IMR-90 (cell line): Measurements from ENCODE around the gene FBXL14.

Experiments
- CEBPB ChIP-seq: IDR thresholded peaks from 2 replicates; pipeline ENCODE4 v1.6.1; 2012; ENCODE audit warnings: low read depth, low read length, improper control_type of control experiment
- POLR2A ChIP-seq: IDR thresholded peaks from 2 replicates; pipeline ENCODE4 v1.6.1; 2012; ENCODE audit warnings: mild to moderate bottlenecking, low read depth, low read length
- RAD21 ChIP-seq: IDR thresholded peaks from 2 replicates; pipeline ENCODE4 v1.6.1; 2012; ENCODE audit warnings: low read length, improper control_type of control experiment
- TF ChIP-seq, protein P1 (sequence below): conservative IDR thresholded peaks from 2 replicates; pipeline ENCODE4 v1.5.1; 2012; ENCODE audit warnings: mild to moderate bottlenecking, low read depth, low read length, improper control_type of control experiment

DNA sequence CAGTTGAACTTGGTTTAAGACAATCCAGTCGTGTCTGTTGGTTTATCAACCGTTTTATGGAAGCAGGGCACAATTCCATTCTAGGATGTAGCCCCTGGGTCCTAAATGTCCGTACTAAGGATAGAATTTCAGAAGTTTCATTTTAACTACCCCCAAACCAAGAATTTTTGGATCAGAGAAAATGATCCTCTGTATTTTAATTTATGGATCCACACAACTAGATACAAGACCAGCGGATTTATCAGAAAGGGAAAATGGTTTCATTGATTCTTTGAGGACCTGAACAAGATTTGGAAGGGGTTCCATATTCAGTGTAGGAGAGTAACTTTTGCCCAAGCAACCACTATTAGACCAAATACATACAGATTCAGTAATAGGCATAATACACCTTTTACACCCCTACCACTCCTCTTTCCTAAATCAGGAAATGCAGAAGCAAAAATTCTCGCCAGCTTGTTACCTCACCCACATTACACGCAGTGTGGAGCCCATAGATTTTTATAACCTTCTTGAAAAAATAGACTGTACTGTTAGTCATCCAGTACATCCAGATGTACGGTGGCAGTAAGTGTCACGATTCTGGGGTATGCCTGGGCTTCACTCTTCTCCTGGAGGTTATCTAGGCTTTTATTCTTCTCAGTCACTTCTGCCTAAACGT is 1.4 kb upstream of the FBXL14 start:
- TF ChIP-seq, protein P1, sequence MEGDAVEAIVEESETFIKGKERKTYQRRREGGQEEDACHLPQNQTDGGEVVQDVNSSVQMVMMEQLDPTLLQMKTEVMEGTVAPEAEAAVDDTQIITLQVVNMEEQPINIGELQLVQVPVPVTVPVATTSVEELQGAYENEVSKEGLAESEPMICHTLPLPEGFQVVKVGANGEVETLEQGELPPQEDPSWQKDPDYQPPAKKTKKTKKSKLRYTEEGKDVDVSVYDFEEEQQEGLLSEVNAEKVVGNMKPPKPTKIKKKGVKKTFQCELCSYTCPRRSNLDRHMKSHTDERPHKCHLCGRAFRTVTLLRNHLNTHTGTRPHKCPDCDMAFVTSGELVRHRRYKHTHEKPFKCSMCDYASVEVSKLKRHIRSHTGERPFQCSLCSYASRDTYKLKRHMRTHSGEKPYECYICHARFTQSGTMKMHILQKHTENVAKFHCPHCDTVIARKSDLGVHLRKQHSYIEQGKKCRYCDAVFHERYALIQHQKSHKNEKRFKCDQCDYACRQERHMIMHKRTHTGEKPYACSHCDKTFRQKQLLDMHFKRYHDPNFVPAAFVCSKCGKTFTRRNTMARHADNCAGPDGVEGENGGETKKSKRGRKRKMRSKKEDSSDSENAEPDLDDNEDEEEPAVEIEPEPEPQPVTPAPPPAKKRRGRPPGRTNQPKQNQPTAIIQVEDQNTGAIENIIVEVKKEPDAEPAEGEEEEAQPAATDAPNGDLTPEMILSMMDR, result no peak
- no peak for TF ChIP-seq POLR2A
- no peak for TF ChIP-seq CEBPB
- TF ChIP-seq RAD21, result no peak
